ENCODE data around the gene LRCH1. TPM values are rescaled to one million over a fixed set of nuclear protein-coding genes. Genes with fewer than 3 reads are reported as not detected.

LRCH1 gene
- total RNA-seq, 6 experiments from 2014 or later, result 11.3 to 13.9 (median 12.5) TPM

GRCh38 chr13:46552303-46552682, 677 bp upstream of the LRCH1 start:
- TF ChIP-seq CTCF (IDR thresholded peaks at IDR 0.05), result no peak
- Mint-ChIP-seq H3K4me1 (ENCODE audit: low read depth) (peaks cover 44% of the 10 kb centered on the region), H3K27me3 (ENCODE audit: insufficient read depth) (no peaks in the 10 kb centered on the region), H3K27ac (peak overlapping the region; percentile 96), H3K36me3 (ENCODE audit: low read depth) (no peaks in the 10 kb centered on the region), H3K9me3 (no peaks in the 10 kb centered on the region), H3K4me3 (peak overlapping the region; percentile 96)
- DNase-seq, result no peak

- DNase-seq, result no peak
- H3K27ac Mint-ChIP-seq, result peak overlapping the region; percentile 96
- H3K9me3 Mint-ChIP-seq, result no peaks in the 10 kb centered on the region
- H3K36me3 Mint-ChIP-seq (ENCODE audit: low read depth), result no peaks in the 10 kb centered on the region
- H3K4me3 Mint-ChIP-seq, result peak overlapping the region; percentile 96
- H3K27me3 Mint-ChIP-seq (ENCODE audit: insufficient read depth), result no peaks in the 10 kb centered on the region
- H3K4me1 Mint-ChIP-seq (ENCODE audit: low read depth), result peaks cover 49% of the 10 kb centered on the region
- TF ChIP-seq CTCF (IDR thresholded peaks at IDR 0.05), result no peak
Measured at GRCh38 chr13:46553521-46553885, 533 bp downstream of the LRCH1 start.

- peak; percentile 57 for TF ChIP-seq CTCF (IDR thresholded peaks at IDR 0.05)
- DNase-seq, result peak; percentile 81
- Mint-ChIP-seq H3K27ac (peak overlapping the region; percentile 96), H3K4me3 (peak overlapping the region; percentile 96), H3K9me3 (no peaks in the 10 kb centered on the region), H3K27me3 (ENCODE audit: insufficient read depth) (no peaks in the 10 kb centered on the region), H3K36me3 (ENCODE audit: low read depth) (no peaks in the 10 kb centered on the region), H3K4me1 (ENCODE audit: low read depth) (peaks cover 49% of the 10 kb centered on the region)
Measured at GRCh38 chr13:46553886-46554858, 1.2 kb downstream of the LRCH1 start.

GRCh38 chr13:46554951-46555350, 2.0 kb downstream of the LRCH1 start:
- Mint-ChIP-seq H3K27ac (peak overlapping the region; percentile 96), H3K4me1 (ENCODE audit: low read depth) (peaks cover 49% of the 10 kb centered on the region), H3K27me3 (ENCODE audit: insufficient read depth) (no peaks in the 10 kb centered on the region), H3K36me3 (ENCODE audit: low read depth) (no peaks in the 10 kb centered on the region), H3K9me3 (no peaks in the 10 kb centered on the region), H3K4me3 (peak overlapping the region; percentile 96)
- TF ChIP-seq CTCF (IDR thresholded peaks at IDR 0.05), result peak; percentile 4; the same call in 1 of the 2 replicates
- no peak for DNase-seq

GRCh38 chr13:46555722-46556417, 2.9 kb downstream of the LRCH1 start:
- DNase-seq, result no peak
- Mint-ChIP-seq H3K27ac (peak overlapping the region; percentile 96; the same call in 1 of the 2 replicates), H3K4me1 (ENCODE audit: low read depth) (peaks cover 49% of the 10 kb centered on the region), H3K4me3 (peak overlapping the region; percentile 96; the same call in 1 of the 2 replicates), H3K36me3 (ENCODE audit: low read depth) (no peaks in the 10 kb centered on the region), H3K27me3 (ENCODE audit: insufficient read depth) (no peaks in the 10 kb centered on the region), H3K9me3 (no peaks in the 10 kb centered on the region)
- TF ChIP-seq CTCF (IDR thresholded peaks at IDR 0.05), result no peak
